Limb (tissue), 2 donors: ENCODE data around the gene OCLN.
"Not testable (repeated sequence)": the region's sequence is repeated elsewhere in the genome, so short reads cannot be mapped to it uniquely, and the experiment has no call there.

Experiments
- DNase-seq, 2 donors: peaks; one replicate each; pipeline ENCODE4 v3.0.0-alpha.2; 2016; ENCODE audit errors: extremely low spot score in 2 of 2

OCLN gene

GRCh38 chr5:69528035-69528434, 35.4 kb downstream of the OCLN start:
- DNase-seq, result no peak

- no peak for DNase-seq
These were observed 36.0 kb downstream of the OCLN start for GRCh38 chr5:69528609-69529008.

GRCh38 chr5:69530561-69531405, 38.2 kb downstream of the OCLN start:
- no peak for DNase-seq

- no peak for DNase-seq
These were observed 38.8 kb downstream of the OCLN start for GRCh38 chr5:69531406-69531801.

GRCh38 chr5:69537911-69538310, 45.3 kb downstream of the OCLN start:
- not testable (repeated sequence) for DNase-seq

- DNase-seq, result not testable (repeated sequence)
These were observed 46.1 kb downstream of the OCLN start for GRCh38 chr5:69538735-69539134.

- DNase-seq, result not testable (repeated sequence)
These were observed 48.8 kb downstream of the OCLN start for GRCh38 chr5:69541347-69541746.

- DNase-seq, result not testable (repeated sequence)
These were observed 50.4 kb downstream of the OCLN start for GRCh38 chr5:69542838-69543618.

- not testable (repeated sequence) for DNase-seq
These were observed 52.0 kb downstream of the OCLN start for GRCh38 chr5:69544602-69545001.

- DNase-seq, result peak; percentile 1 to 81
These were observed 67.3 kb downstream of the OCLN start, which contains the start of gene GTF2H2C for GRCh38 chr5:69559908-69560330. Gene GTF2H2C, plus strand, starts transcription at chr5:69560191. Its CDS starts 4,942 bp downstream, at chr5:69565133.

- peak in 1 of 2 donors; percentile 3 for DNase-seq
These were observed 68.2 kb downstream of the OCLN start for GRCh38 chr5:69560587-69561431.

GRCh38 chr5:69566172-69566571, 73.6 kb downstream of the OCLN start:
- DNase-seq, result not testable (repeated sequence)

- not testable (repeated sequence) for DNase-seq
These were observed 75.5 kb downstream of the OCLN start for GRCh38 chr5:69568072-69568471.

GRCh38 chr5:69583356-69583755, 90.8 kb downstream of the OCLN start:
- DNase-seq, result not testable (repeated sequence)

- not testable (repeated sequence) for DNase-seq
These were observed 103.7 kb downstream of the OCLN start for GRCh38 chr5:69596114-69596840.

- DNase-seq, result not testable (repeated sequence)
These were observed 109.4 kb downstream of the OCLN start for GRCh38 chr5:69601947-69602346.

GRCh38 chr5:69606839-69607238, 114.2 kb downstream of the OCLN start:
- DNase-seq, result not testable (repeated sequence)
